ENCODE results near the gene LBR. TPM values are rescaled to one million over a fixed set of nuclear protein-coding genes. Genes with fewer than 3 reads are reported as not detected.

Gene LBR
- total and polyA plus RNA-seq, 11 donors = 4.3 to 37.8 (median 8.2) TPM

- no peak for DNase-seq
- H3K36me3 ChIP-seq = no peaks in the 10 kb centered on the region
- H3K27ac ChIP-seq = peak overlapping the region in 1 of 12 donors; percentile 44
- no peak for ATAC-seq
- H3K4me3 ChIP-seq = no peak overlapping the region
- H3K4me1 ChIP-seq = no peaks in the 10 kb centered on the region
- WGBS, 4 donors = 74 to 77% (median 76%) methylated on average over 6 of the region's 6 CpGs
- TF ChIP-seq CTCF (IDR thresholded peaks at IDR 0.05) (no peak), POLR2A (IDR thresholded peaks at IDR 0.05) (no peak)
- intact Hi-C loops (cut with DNase I) = no loop called here
- H3K27me3 ChIP-seq = no peaks in the 10 kb centered on the region
- peaks cover 0 to 7% (median 0%) of the 10 kb centered on the region in 12 donors for H3K9me3 ChIP-seq
Measured at GRCh38 chr1:225435076-225435475, 7.2 kb upstream of the LBR start.

GRCh38 chr1:225434046-225434445 is 6.2 kb upstream of the LBR start:
- Histone ChIP-seq H3K4me3 (no peak overlapping the region), H3K4me1 (peaks cover 0 to 6% (median 0%) of the 10 kb centered on the region in 12 donors), H3K9me3 (peaks cover 0 to 7% (median 0%) of the 10 kb centered on the region in 12 donors), H3K27me3 (no peaks in the 10 kb centered on the region), H3K27ac (peak overlapping the region in 1 of 12 donors; percentile 46), H3K36me3 (no peaks in the 10 kb centered on the region)
- ATAC-seq (no peak), DNase-seq (no peak)
- no peak for TF ChIP-seq POLR2A (IDR thresholded peaks at IDR 0.05)
- whole genome bisulfite sequencing, 4 donors = 86 to 90% (median 88%) methylated on average over 5 of the region's 5 CpGs
- intact Hi-C loops (cut with DNase I) = no loop called here

GRCh38 chr1:225431081-225431863 is 3.4 kb upstream of the LBR start:
- peak in 1 of 5 donors; percentile 59 for DNase-seq
- no peaks in the 10 kb centered on the region for H3K27me3 ChIP-seq
- peak overlapping the region in 1 of 12 donors; percentile 23 for H3K27ac ChIP-seq
- no peak overlapping the region for H3K4me3 ChIP-seq
- H3K36me3 ChIP-seq = no peaks in the 10 kb centered on the region
- peaks cover 0 to 7% (median 0%) of the 10 kb centered on the region in 12 donors for H3K9me3 ChIP-seq
- WGBS, 4 donors = 94 to 97% (median 95%) methylated on average over 18 to 36 of the region's 36 CpGs
- TF ChIP-seq CTCF (IDR thresholded peaks at IDR 0.05) (no peak), POLR2A (IDR thresholded peaks at IDR 0.05) (no peak)
- intact Hi-C loops (cut with DNase I) = no loop called here
- ATAC-seq = no peak
- H3K4me1 ChIP-seq = peaks cover 0 to 17% (median 11%) of the 10 kb centered on the region in 12 donors

- ATAC-seq (no peak), DNase-seq (no peak)
- no peak overlapping the region for H3K4me3 ChIP-seq
- peaks cover 0 to 27% (median 15%) of the 10 kb centered on the region in 12 donors for H3K4me1 ChIP-seq
- no peak for TF ChIP-seq CTCF (IDR thresholded peaks at IDR 0.05)
- no peak for TF ChIP-seq POLR2A (IDR thresholded peaks at IDR 0.05)
- peaks cover 0 to 7% (median 0%) of the 10 kb centered on the region in 12 donors for H3K9me3 ChIP-seq
- intact Hi-C loops (cut with DNase I) = no loop called here
- WGBS, 4 donors = 70 to 88% (median 84%) methylated on average over 7 of the region's 7 CpGs
- H3K36me3 ChIP-seq = no peaks in the 10 kb centered on the region
- peak overlapping the region in 1 of 12 donors; percentile 97 for H3K27ac ChIP-seq
- no peaks in the 10 kb centered on the region for H3K27me3 ChIP-seq
Measured at GRCh38 chr1:225430301-225430700, 2.5 kb upstream of the LBR start.

All from heart left ventricle (tissue), 16 donors.